ENCODE data around the gene SGSM2.
A peak's percentile ranks its signal among the peaks of the same experiment; 100 is the strongest.
"Not testable (repeated sequence)": the region's sequence is repeated elsewhere in the genome, so short reads cannot be mapped to it uniquely, and the experiment has no call there.

The SGSM2 gene

GRCh38 chr17:2336852-2337543 is at the start of gene SGSM2:
Gene SGSM2 (plus strand): TSS chr17:2337501. CDS start chr17:2337689, 188 bp downstream.
- DNase-seq (ENCODE audit: low read depth in 2 of 2, low spot score in 1 of 2): peak; percentile 35 to 40

GRCh38 chr17:2289878-2290478 is 47.3 kb upstream of the SGSM2 start:
- no peak for DNase-seq (ENCODE audit: low read depth in 2 of 2, low spot score in 1 of 2)

GRCh38 chr17:2292100-2292499 is 45.2 kb upstream of the SGSM2 start:
- DNase-seq (ENCODE audit: low read depth in 2 of 2, low spot score in 1 of 2): no peak

- no peak for DNase-seq (ENCODE audit: low read depth in 2 of 2, low spot score in 1 of 2)
Measured at GRCh38 chr17:2295575-2295974, 41.7 kb upstream of the SGSM2 start.

- DNase-seq (ENCODE audit: low read depth in 2 of 2, low spot score in 1 of 2): no peak
Measured at GRCh38 chr17:2297023-2297422, 40.3 kb upstream of the SGSM2 start.

- DNase-seq (ENCODE audit: low read depth in 2 of 2, low spot score in 1 of 2): no peak
Measured at GRCh38 chr17:2299136-2299535, 38.2 kb upstream of the SGSM2 start.

GRCh38 chr17:2299756-2300155 is 37.5 kb upstream of the SGSM2 start:
- no peak for DNase-seq (ENCODE audit: low read depth in 2 of 2, low spot score in 1 of 2)

GRCh38 chr17:2302778-2303203 is 34.5 kb upstream of the SGSM2 start:
- DNase-seq (ENCODE audit: low read depth in 2 of 2, low spot score in 1 of 2): no peak

- DNase-seq (ENCODE audit: low read depth in 2 of 2, low spot score in 1 of 2): peak; percentile 88 to 90
Measured at GRCh38 chr17:2303204-2304188, 33.8 kb upstream of the SGSM2 start, which contains the start of the genes SMG6 and SRR. Gene SMG6 (minus strand): TSS chr17:2303785. CDS start chr17:2303720, 65 bp downstream. Gene SRR (plus strand): TSS chr17:2303950. CDS start chr17:2315561, 11,611 bp downstream.

GRCh38 chr17:2304931-2305330 is 32.4 kb upstream of the SGSM2 start:
- no peak for DNase-seq (ENCODE audit: low read depth in 2 of 2, low spot score in 1 of 2)

- DNase-seq (ENCODE audit: low read depth in 2 of 2, low spot score in 1 of 2): no peak
Measured at GRCh38 chr17:2309338-2310154, 27.8 kb upstream of the SGSM2 start.

GRCh38 chr17:2312736-2313135 is 24.6 kb upstream of the SGSM2 start:
- DNase-seq (ENCODE audit: low read depth in 2 of 2, low spot score in 1 of 2): no peak

- not testable (repeated sequence) for DNase-seq (ENCODE audit: low read depth in 2 of 2, low spot score in 1 of 2)
Measured at GRCh38 chr17:2316916-2317205, 20.4 kb upstream of the SGSM2 start.

GRCh38 chr17:2317796-2318195 is 19.5 kb upstream of the SGSM2 start:
- no peak for DNase-seq (ENCODE audit: low read depth in 2 of 2, low spot score in 1 of 2)

GRCh38 chr17:2319051-2319450 is 18.2 kb upstream of the SGSM2 start:
- no peak for DNase-seq (ENCODE audit: low read depth in 2 of 2, low spot score in 1 of 2)

- no peak for DNase-seq (ENCODE audit: low read depth in 2 of 2, low spot score in 1 of 2)
Measured at GRCh38 chr17:2321399-2321798, 15.9 kb upstream of the SGSM2 start.

GRCh38 chr17:2323629-2324314 is 13.5 kb upstream of the SGSM2 start:
- DNase-seq (ENCODE audit: low read depth in 2 of 2, low spot score in 1 of 2): no peak

GRCh38 chr17:2331303-2331702 is 6.0 kb upstream of the SGSM2 start:
- no peak for DNase-seq (ENCODE audit: low read depth in 2 of 2, low spot score in 1 of 2)

GRCh38 chr17:2335726-2336214 is 1.5 kb upstream of the SGSM2 start:
- DNase-seq (ENCODE audit: low read depth in 2 of 2, low spot score in 1 of 2): no peak

GRCh38 chr17:2336215-2336851 is 968 bp upstream of the SGSM2 start, which contains the start of gene TSR1:
Gene TSR1 (minus strand): TSS chr17:2336457. CDS start chr17:2336427, 30 bp downstream.
- DNase-seq (ENCODE audit: low read depth in 2 of 2, low spot score in 1 of 2): peak; percentile 67 to 73
